Mesangial cell (primary cell): ENCODE data around the gene USE1. TPM values are rescaled to one million over a fixed set of nuclear protein-coding genes. Genes with fewer than 3 reads are reported as not detected.

ENCODE experiments used
- total RNA-seq: library from RNA; depleted of rRNA; stranded (reverse); fragments of >200 nt; gene quantifications from 2 replicates; pipeline ENCODE4 v1.2.3, GENCODE V29; 2015

Gene USE1, protein sequence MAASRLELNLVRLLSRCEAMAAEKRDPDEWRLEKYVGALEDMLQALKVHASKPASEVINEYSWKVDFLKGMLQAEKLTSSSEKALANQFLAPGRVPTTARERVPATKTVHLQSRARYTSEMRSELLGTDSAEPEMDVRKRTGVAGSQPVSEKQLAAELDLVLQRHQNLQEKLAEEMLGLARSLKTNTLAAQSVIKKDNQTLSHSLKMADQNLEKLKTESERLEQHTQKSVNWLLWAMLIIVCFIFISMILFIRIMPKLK
- total RNA-seq = 18.6 and 27.1 TPM in 2 replicates

DNA sequence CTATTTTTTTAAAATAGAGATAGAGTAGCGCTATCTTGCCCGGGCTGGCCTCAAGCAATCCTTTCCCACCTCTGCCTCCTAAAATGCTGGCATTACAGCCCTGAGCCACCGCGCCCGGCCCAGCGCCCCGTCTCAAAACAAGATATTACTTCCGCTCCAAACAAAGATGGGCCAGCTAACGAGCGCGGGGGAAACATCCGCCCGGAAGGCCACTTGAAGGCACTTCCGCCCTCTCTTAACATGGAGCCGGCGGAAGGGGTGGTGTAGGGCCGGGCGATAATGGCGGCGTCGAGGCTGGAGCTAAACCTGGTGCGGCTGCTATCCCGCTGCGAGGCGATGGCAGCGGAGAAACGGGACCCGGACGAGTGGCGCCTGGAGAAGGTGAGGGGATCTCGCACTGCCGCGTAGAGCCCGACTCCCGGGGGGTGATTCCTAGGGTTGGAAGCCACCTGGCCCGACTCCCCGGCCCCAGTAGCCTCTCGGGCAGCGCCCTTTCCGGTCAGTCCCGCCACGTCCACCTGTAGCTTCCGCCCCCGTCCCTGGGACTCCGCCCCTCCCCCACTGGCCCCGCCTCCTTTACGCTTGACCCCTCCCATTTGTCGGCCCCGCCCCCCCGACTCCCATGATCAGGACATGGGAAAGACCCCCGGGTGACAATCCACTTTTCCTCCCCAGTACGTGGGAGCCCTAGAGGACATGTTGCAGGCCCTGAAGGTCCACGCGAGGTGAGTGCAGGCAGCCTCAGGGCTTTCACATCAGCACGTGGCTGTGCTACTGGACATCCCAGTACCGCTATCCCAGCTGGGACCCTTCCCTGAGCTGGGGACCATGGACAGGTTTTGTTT lies at the start of gene USE1:
TSS of gene USE1 (plus strand) at position 231 of the 845 bp plus-strand sequence. CDS start at position 280, 49 bp downstream.

DNA sequence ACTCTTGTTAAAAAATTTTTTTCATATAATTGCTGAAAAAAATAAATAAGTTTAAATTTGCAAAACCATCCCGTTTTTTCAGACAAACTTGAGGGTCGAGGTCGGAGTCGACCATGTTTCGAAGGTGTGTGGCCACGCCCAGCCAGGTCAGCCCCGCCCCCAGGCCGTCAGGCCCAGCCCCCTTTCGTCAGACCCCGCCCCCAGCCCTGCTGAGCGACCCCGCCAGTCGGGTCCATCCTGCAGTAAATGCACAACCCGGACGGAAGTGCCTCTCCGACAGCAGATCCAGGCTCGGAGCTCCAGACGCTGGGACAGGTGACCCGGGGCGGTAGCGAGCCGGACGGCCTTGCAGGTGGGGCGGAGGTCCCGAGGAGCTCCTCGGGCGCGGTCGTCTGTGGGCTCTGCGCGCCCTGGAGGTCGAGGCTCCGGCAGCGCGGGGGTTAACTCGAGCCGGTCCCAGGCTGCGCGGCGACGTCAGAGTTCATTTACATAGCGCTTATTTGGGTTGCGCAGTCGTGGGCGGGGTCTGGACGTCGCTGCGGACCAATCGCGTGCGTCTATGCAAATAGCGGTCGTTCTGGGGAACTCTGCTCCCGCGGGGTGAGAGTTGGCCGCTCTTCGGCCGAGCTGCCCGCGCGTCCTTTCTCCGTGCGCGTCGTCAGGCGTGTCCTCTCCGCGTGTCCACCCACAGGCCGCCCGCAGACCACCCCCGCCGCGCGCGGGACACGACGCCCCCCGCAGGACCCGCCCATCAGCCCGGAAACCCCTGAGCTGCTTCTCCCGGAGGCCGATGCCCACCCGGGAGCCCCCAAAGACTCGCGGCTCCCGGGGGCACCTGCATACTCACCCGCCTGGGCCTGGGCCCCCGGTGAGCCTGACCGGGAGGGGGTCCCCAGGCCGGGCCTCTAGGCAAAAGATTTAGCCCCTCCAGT lies 11.1 kb downstream of the USE1 start, which contains the start of gene OCEL1:
TSS of gene OCEL1 (plus strand) at position 225 of the 932 bp plus-strand sequence. CDS start at position 247, 22 bp downstream.

DNA sequence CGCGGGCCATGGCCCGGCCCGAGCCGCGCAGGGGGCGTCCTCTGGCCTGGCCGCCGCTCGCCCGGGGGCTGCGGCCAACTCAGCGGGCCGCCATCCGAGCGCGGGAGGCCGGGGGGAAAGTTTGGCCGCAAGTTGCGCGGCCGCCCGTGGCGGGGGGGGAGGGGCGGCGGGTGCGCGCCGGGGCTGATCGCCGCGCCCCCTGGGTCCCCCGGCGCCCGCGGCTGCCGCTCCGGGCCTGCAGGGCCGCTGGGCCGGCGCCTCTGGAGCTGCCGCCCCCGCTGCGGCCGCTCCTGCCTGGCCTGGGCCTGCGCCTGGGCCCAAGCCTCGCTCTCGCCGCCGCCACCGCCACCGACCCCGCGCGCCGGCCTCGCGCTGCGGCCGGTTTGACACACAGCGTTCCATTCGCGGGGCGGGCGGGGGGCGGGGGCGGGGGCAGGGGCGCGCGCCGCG lies 30.4 kb downstream of the USE1 start, which contains the start of gene NR2F6:
TSS of gene NR2F6 (minus strand) at position 385 of the 450 bp plus-strand sequence. CDS start 699 bp downstream, outside the sequence.

DNA sequence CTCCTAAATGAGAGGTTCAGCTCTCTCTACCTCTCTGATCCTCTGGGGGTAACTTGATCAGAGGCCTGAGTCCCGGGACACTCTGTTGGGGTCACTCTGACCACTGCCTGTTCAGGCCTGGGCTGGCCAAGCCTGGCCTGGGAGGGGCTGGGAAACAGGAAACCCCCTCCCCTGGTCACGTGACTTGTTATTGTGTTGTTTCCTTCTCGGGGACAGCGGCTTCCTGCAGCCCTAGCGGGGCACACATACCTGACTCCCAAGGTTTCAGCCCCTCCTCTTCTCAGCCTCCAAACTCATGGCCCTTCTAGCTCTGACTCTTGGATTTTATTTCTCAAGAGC lies 49.5 kb downstream of the USE1 start, which contains the start of gene USHBP1:
TSS of gene USHBP1 (minus strand) at position 105 of the 339 bp plus-strand sequence. CDS start 446 bp downstream, outside the sequence.

DNA sequence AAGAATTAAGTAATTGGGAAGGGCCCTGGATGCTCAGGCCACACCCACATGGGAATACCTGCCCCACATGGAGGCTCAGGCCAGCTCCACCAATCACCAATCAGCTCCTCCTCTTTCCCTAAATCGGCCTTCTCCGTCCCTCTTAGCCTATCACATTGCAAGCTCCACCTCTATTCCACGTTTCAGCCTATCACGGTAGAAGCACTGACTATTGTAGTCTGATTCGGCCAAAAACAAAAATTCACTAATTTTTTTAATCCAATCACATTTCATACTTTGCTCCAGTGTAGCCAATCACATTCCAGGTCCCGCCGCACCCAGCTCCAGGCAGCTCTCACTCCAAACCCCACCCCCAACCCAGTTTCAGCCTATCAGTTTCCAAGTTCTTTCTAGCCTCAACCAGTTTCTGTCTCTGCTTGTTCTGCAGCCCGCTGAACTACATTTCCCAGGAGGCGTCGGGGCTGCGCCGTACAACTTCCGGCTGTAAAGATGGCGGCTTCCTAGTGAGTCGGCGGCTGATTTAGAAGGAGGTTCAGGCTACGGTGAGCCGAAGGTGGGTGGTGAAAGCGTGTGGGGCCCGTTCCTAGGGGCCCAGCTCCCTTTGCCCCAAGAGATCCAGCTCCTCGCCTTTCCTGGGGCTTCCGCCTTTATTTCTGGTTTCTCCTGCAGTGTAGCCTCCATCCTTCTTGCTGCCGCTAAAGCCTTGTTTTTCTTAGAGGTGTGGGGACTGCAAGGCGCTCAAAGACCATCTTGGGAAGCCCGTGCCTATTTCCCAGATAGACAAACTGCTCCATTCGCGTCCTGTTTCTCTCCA lies 52.0 kb downstream of the USE1 start, which contains the start of gene BABAM1:
TSS of gene BABAM1 (plus strand) at position 469 of the 814 bp plus-strand sequence. CDS start 1,364 bp downstream, outside the sequence.

Other genes with a start within 250 kb of the USE1 start
- gene CPAMD8, start 188.5 kb upstream of the USE1 start, total RNA-seq = 0.16 and 4.3 TPM in 2 replicates
- gene HAUS8, start 139.9 kb upstream of the USE1 start, total RNA-seq = 6.2 and 17.8 TPM in 2 replicates
- 77.1 and 81.6 TPM in 2 replicates for gene MYO9B, start 139.6 kb upstream of the USE1 start, total RNA-seq
- gene OCEL1, start 10.9 kb downstream of the USE1 start, total RNA-seq = 6.7 and 19.1 TPM in 2 replicates
- gene NR2F6, start 30.6 kb downstream of the USE1 start, total RNA-seq = 90.0 and 128 TPM in 2 replicates
- gene USHBP1, start 49.4 kb downstream of the USE1 start, total RNA-seq = not detected in 2 replicates
- gene BABAM1, start 52.1 kb downstream of the USE1 start, total RNA-seq = 119 and 151 TPM in 2 replicates
- gene ANKLE1, start 66.5 kb downstream of the USE1 start, total RNA-seq = 0.76 and 2.4 TPM in 2 replicates
- 14.8 and 26.2 TPM in 2 replicates for gene ABHD8, start 88.1 kb downstream of the USE1 start, total RNA-seq
- gene MRPL34, start 90.5 kb downstream of the USE1 start, total RNA-seq = 101 and 116 TPM in 2 replicates
- gene DDA1, start 94.2 kb downstream of the USE1 start, total RNA-seq = 21.2 and 45.5 TPM in 2 replicates
- 4.1 and 15.8 TPM in 2 replicates for gene ANO8, start 119.5 kb downstream of the USE1 start, total RNA-seq
- gene GTPBP3, start 122.2 kb downstream of the USE1 start, total RNA-seq = 16.9 and 18.5 TPM in 2 replicates
- gene PLVAP, start 162.0 kb downstream of the USE1 start, total RNA-seq = 1.6 and 2.0 TPM in 2 replicates
- gene CCDC194, start 178.8 kb downstream of the USE1 start, total RNA-seq = 0.13 TPM in 1 of 2 replicates, not detected in the other
- gene BST2, start 190.3 kb downstream of the USE1 start, total RNA-seq = 12.2 and 95.2 TPM in 2 replicates
- 116 and 131 TPM in 2 replicates for gene MVB12A, start 204.7 kb downstream of the USE1 start, total RNA-seq
- 0.13 TPM in 1 of 2 replicates, not detected in the other for gene TMEM221, start 233.3 kb downstream of the USE1 start, total RNA-seq
- gene NXNL1, start 245.6 kb downstream of the USE1 start, total RNA-seq = not detected in 2 replicates